ENCODE data around the gene AARS2.

Gene AARS2

GRCh38 chr6:44312901-44313788, at the start of gene AARS2:
Gene AARS2 (minus strand): TSS chr6:44313347. CDS start chr6:44313323, 24 bp downstream.
- Histone ChIP-seq H3K9me3 (ENCODE audit: control insufficient read depth, low read length) (no peaks in the 10 kb centered on the region), H3K4me2 (ENCODE audit: low read length) (peak within 1 kb of the TSS; percentile 88), H3K4me1 (no peaks in the 10 kb centered on the region), H2AFZ (peak within 1 kb of the TSS; percentile 89), H3K27ac (peak within 1 kb of the TSS; percentile 15), H3K9ac (peak within 1 kb of the TSS; percentile 25), H3K36me3 (ENCODE audit: control insufficient read depth, insufficient read depth, low read length) (no peaks in the 10 kb centered on the region), H3K79me2 (peaks cover 2% of the 10 kb centered on the region), H3K27me3 (ENCODE audit: control insufficient read depth, insufficient read depth, low read length) (no peaks in the 10 kb centered on the region), H3K4me3 (ENCODE audit: low read depth, low read length) (peak within 1 kb of the TSS; percentile 94)
- TF ChIP-seq CTCF (IDR thresholded peaks at IDR 0.05), result peak; percentile 99

GRCh38 chr6:44361947-44362346, 48.8 kb upstream of the AARS2 start:
- Histone ChIP-seq H3K27me3 (ENCODE audit: control insufficient read depth, insufficient read depth, low read length) (no peaks in the 10 kb centered on the region), H2AFZ (no peak overlapping the region), H3K4me2 (ENCODE audit: low read length) (no peak overlapping the region), H3K9me3 (ENCODE audit: control insufficient read depth, low read length) (no peaks in the 10 kb centered on the region), H3K4me3 (ENCODE audit: low read depth, low read length) (no peak overlapping the region), H3K27ac (no peak overlapping the region), H3K4me1 (no peaks in the 10 kb centered on the region), H3K79me2 (no peaks in the 10 kb centered on the region), H3K36me3 (ENCODE audit: control insufficient read depth, insufficient read depth, low read length) (no peaks in the 10 kb centered on the region), H3K9ac (no peak overlapping the region)
- TF ChIP-seq CTCF (IDR thresholded peaks at IDR 0.05), result no peak

GRCh38 chr6:44359973-44360372, 46.8 kb upstream of the AARS2 start:
- Histone ChIP-seq H2AFZ (no peak overlapping the region), H3K9ac (no peak overlapping the region), H3K79me2 (no peaks in the 10 kb centered on the region), H3K4me2 (ENCODE audit: low read length) (no peak overlapping the region), H3K4me3 (ENCODE audit: low read depth, low read length) (no peak overlapping the region), H3K27me3 (ENCODE audit: control insufficient read depth, insufficient read depth, low read length) (no peaks in the 10 kb centered on the region), H3K27ac (no peak overlapping the region), H3K9me3 (ENCODE audit: control insufficient read depth, low read length) (no peaks in the 10 kb centered on the region), H3K4me1 (no peaks in the 10 kb centered on the region), H3K36me3 (ENCODE audit: control insufficient read depth, insufficient read depth, low read length) (no peaks in the 10 kb centered on the region)
- TF ChIP-seq CTCF (IDR thresholded peaks at IDR 0.05), result no peak

GRCh38 chr6:44356487-44356886, 43.3 kb upstream of the AARS2 start:
- no peaks in the 10 kb centered on the region for H3K27me3 ChIP-seq (ENCODE audit: control insufficient read depth, insufficient read depth, low read length)
- H3K9me3 ChIP-seq (ENCODE audit: control insufficient read depth, low read length), result no peaks in the 10 kb centered on the region
- H3K27ac ChIP-seq, result no peak overlapping the region
- no peak overlapping the region for H3K9ac ChIP-seq
- no peak overlapping the region for H2AFZ ChIP-seq
- H3K4me1 ChIP-seq, result no peaks in the 10 kb centered on the region
- H3K4me3 ChIP-seq (ENCODE audit: low read depth, low read length), result no peak overlapping the region
- H3K4me2 ChIP-seq (ENCODE audit: low read length), result no peak overlapping the region
- no peak for TF ChIP-seq CTCF (IDR thresholded peaks at IDR 0.05)
- no peaks in the 10 kb centered on the region for H3K36me3 ChIP-seq (ENCODE audit: control insufficient read depth, insufficient read depth, low read length)
- H3K79me2 ChIP-seq, result no peaks in the 10 kb centered on the region

- H3K79me2 ChIP-seq, result no peaks in the 10 kb centered on the region
- no peaks in the 10 kb centered on the region for H3K36me3 ChIP-seq (ENCODE audit: control insufficient read depth, insufficient read depth, low read length)
- no peak for TF ChIP-seq CTCF (IDR thresholded peaks at IDR 0.05)
- H3K4me2 ChIP-seq (ENCODE audit: low read length), result no peak overlapping the region
- no peak overlapping the region for H3K27ac ChIP-seq
- H3K27me3 ChIP-seq (ENCODE audit: control insufficient read depth, insufficient read depth, low read length), result no peaks in the 10 kb centered on the region
- no peak overlapping the region for H3K9ac ChIP-seq
- H3K9me3 ChIP-seq (ENCODE audit: control insufficient read depth, low read length), result no peaks in the 10 kb centered on the region
- no peaks in the 10 kb centered on the region for H3K4me1 ChIP-seq
- no peak overlapping the region for H2AFZ ChIP-seq
- no peak overlapping the region for H3K4me3 ChIP-seq (ENCODE audit: low read depth, low read length)
These were observed 42.5 kb upstream of the AARS2 start for GRCh38 chr6:44355640-44356039.
